IMR-90 (cell line): ENCODE data around the gene IER5L. TPM values are rescaled to one million over a fixed set of nuclear protein-coding genes. Genes with fewer than 3 reads are reported as not detected.

Experiments
- ATAC-seq: fragments of 200-7000 bp; cut with Tn5 transposase; 2 replicates; pipeline ENCODE4 v1.9.1; 2020; ENCODE audit warnings: low read depth, mild to moderate bottlenecking, moderate library complexity
- BruUV-seq: library from RNA; stranded (reverse); fragments of 400-500 nt; replicated peaks from 2 replicates; lab custom pipeline; 2021; lab: Mats Ljungman, UMichigan
- CTCF ChIA-PET: fragments of 300-600 bp; formaldehyde crosslinking; extraction: SDS; loops from one replicate; lab custom pipeline; 2021; ENCODE audit warnings: antibody characterized with exemption; lab: Yijun Ruan, JAX
- POLR2A ChIA-PET: fragments of 300-600 bp; sonication (Branson Sonifier 250); formaldehyde crosslinking; loops from one replicate; lab custom pipeline; 2022; ENCODE audit warnings: antibody characterized with exemption; ENCODE audit not compliant: unreplicated experiment; lab: Charles Lee
- DNase-seq: peaks from one replicate; pipeline ENCODE4 v3.0.0; 2013
- H2AFZ ChIP-seq: replicated peaks from 2 replicates; pipeline ENCODE3; 2013; ENCODE audit warnings: low read length, mild to moderate bottlenecking; ENCODE audit not compliant: poor library complexity
- H2AK5ac ChIP-seq: 2 replicates; pipeline ENCODE4 v1.6.1; 2013; ENCODE audit warnings: low read depth, low read length, inconsistent platforms
- H2AK9ac ChIP-seq: replicated peaks from 2 replicates; pipeline ENCODE3; 2013; ENCODE audit warnings: mild to moderate bottlenecking, low read depth, low read length, moderate library complexity; ENCODE audit not compliant: poor library complexity
- H2BK120ac ChIP-seq: 2 replicates; pipeline ENCODE4 v1.6.1; 2013; ENCODE audit warnings: low read depth, low read length, inconsistent platforms
- H2BK15ac ChIP-seq: 3 replicates; pipeline ENCODE4 v1.6.1; 2013; ENCODE audit warnings: low read depth, low read length, inconsistent platforms
- H2BK20ac ChIP-seq: 2 replicates; pipeline ENCODE4 v1.6.1; 2013; ENCODE audit warnings: low read depth, mild to moderate bottlenecking, inconsistent platforms, low read length, moderate library complexity
- H2BK5ac ChIP-seq: 2 replicates; pipeline ENCODE4 v1.6.1; 2013; ENCODE audit warnings: mild to moderate bottlenecking, low read depth, low read length, inconsistent platforms; ENCODE audit not compliant: poor library complexity, severe bottlenecking
- H3K14ac ChIP-seq: replicated peaks from 2 replicates; pipeline ENCODE4 v1.6.1; 2013; ENCODE audit warnings: low read depth, low read length, inconsistent platforms
- H3K18ac ChIP-seq: 2 replicates; pipeline ENCODE4 v1.6.1; 2013; ENCODE audit warnings: low read depth, low read length, control low read depth
- H3K23ac ChIP-seq: 2 replicates; pipeline ENCODE4 v1.6.1; 2013; ENCODE audit warnings: low read depth, low read length, inconsistent platforms
- H3K27ac ChIP-seq: 2 replicates; pipeline ENCODE4 v1.5.1; 2013; ENCODE audit warnings: mild to moderate bottlenecking, control low read depth, low read length; ENCODE audit not compliant: insufficient read depth
- H3K27me3 ChIP-seq: 2 replicates; pipeline ENCODE4 v1.6.1; 2013; ENCODE audit warnings: low read length; ENCODE audit not compliant: control insufficient read depth, insufficient read depth
- H3K36me3 ChIP-seq: 2 replicates; pipeline ENCODE4 v1.6.1; 2013; ENCODE audit warnings: low read length, mixed read lengths; ENCODE audit not compliant: control insufficient read depth, insufficient read depth
- H3K4ac ChIP-seq: 2 replicates; pipeline ENCODE4 v1.6.1; 2013; ENCODE audit warnings: low read depth, low read length, inconsistent platforms
- H3K4me1 ChIP-seq: 2 replicates; pipeline ENCODE4 v1.6.1; 2013; ENCODE audit warnings: low read length, mixed read lengths; ENCODE audit not compliant: control insufficient read depth, insufficient read depth
- H3K4me2 ChIP-seq: 2 replicates; pipeline ENCODE4 v1.6.1; 2013; ENCODE audit warnings: low read depth, mild to moderate bottlenecking, control low read depth, low read length, moderate library complexity
- H3K4me3 ChIP-seq: 2 replicates; pipeline ENCODE4 v1.5.1; 2013; ENCODE audit warnings: low read depth, mild to moderate bottlenecking, control low read depth, low read length, moderate library complexity; ENCODE audit not compliant: insufficient read depth
- H3K56ac ChIP-seq: 2 replicates; pipeline ENCODE4 v1.6.1; 2013; ENCODE audit warnings: low read length, inconsistent platforms; ENCODE audit not compliant: insufficient read depth; ENCODE audit errors: extremely low read depth
- H3K79me1 ChIP-seq, 2 experiments: 2 replicates each; pipeline ENCODE4 v1.6.1; 2013; ENCODE audit warnings: low read length in 2 of 2, inconsistent platforms in 1 of 2, low read depth in 1 of 2
- H3K9ac ChIP-seq: 2 replicates; pipeline ENCODE4 v1.6.1; 2013; ENCODE audit warnings: low read depth, low read length, control low read depth
- H3K9me1 ChIP-seq: 2 replicates; pipeline ENCODE4 v1.6.1; 2013; ENCODE audit warnings: low read length, inconsistent platforms; ENCODE audit not compliant: insufficient read depth
- H3K9me3 ChIP-seq: 2 replicates; pipeline ENCODE4 v1.6.1; 2013; ENCODE audit warnings: low read length; ENCODE audit not compliant: control insufficient read depth, insufficient read depth
- H4K20me1 ChIP-seq: 2 replicates; pipeline ENCODE4 v1.6.1; 2013; ENCODE audit warnings: low read length, inconsistent platforms; ENCODE audit not compliant: insufficient read depth
- H4K5ac ChIP-seq: 2 replicates; pipeline ENCODE4 v1.6.1; 2013; ENCODE audit warnings: mild to moderate bottlenecking, low read depth, low read length, control low read depth
- H4K8ac ChIP-seq, 2 experiments: 2 replicates each; pipeline ENCODE4 v1.6.1; 2013; ENCODE audit warnings: low read depth in 2 of 2, low read length in 2 of 2, control low read depth in 1 of 2, inconsistent platforms in 1 of 2
- H4K91ac ChIP-seq: 2 replicates; pipeline ENCODE4 v1.6.1; 2013; ENCODE audit warnings: low read depth, low read length, inconsistent platforms; ENCODE audit not compliant: insufficient read depth
- BHLHE40 ChIP-seq: fragments of 150-350 bp; IDR thresholded peaks from 2 replicates; pipeline ENCODE4 v1.6.1; 2016; ENCODE audit warnings: mild to moderate bottlenecking, low read depth, low read length
- CEBPB ChIP-seq: IDR thresholded peaks from 2 replicates; pipeline ENCODE4 v1.6.1; 2012; ENCODE audit warnings: low read depth, low read length, improper control_type of control experiment
- CHD1 ChIP-seq: IDR thresholded peaks from 2 replicates; pipeline ENCODE4 v1.6.1; 2012; ENCODE audit warnings: low read depth, low read length, improper control_type of control experiment
- MAFK ChIP-seq: IDR thresholded peaks from 2 replicates; pipeline ENCODE4 v1.6.1; 2012; ENCODE audit warnings: low read depth, low read length, improper control_type of control experiment
- MAZ ChIP-seq: IDR thresholded peaks from 2 replicates; pipeline ENCODE4 v1.6.1; 2012; ENCODE audit warnings: low read depth, mild to moderate bottlenecking, low read length, improper control_type of control experiment, moderate library complexity, borderline replicate concordance
- WGBS, 2 experiments: methylation state at CpG; one replicate each; pipeline versions ENCODE4 v1.1.5 to v1.1.7; 2013; ENCODE audit warnings: missing lambda C conversion rate in 2 of 2; ENCODE audit not compliant: insufficient read length in 1 of 2; ENCODE audit errors: extremely low coverage in 2 of 2; 5-methylcytosine and 5-hydroxymethylcytosine counted together
- dilution Hi-C: fragments of 300-500 bp; cut with HindIII; formaldehyde crosslinking; loops from one replicate; pipeline ENCODE4 v1.14.3; 2018; ENCODE audit warnings: low sequenced_read_pairs; ENCODE audit not compliant: unreplicated experiment
- in situ Hi-C: fragments of 300-500 bp; cut with MboI; formaldehyde crosslinking; loops from 3 replicates; pipeline ENCODE4 v1.14.3; 2019; ENCODE audit warnings: low sequenced_read_pairs, inconsistent platforms, mixed read lengths
- intact Hi-C: fragments of 100-400 bp; cut with micrococcal nuclease; formaldehyde crosslinking; loops from 2 replicates; pipeline ENCODE4 v1.10.0; 2022
- polyA plus RNA-seq, 3 experiments: library from polyadenylated mRNA; depleted of rRNA; stranded (reverse); fragments of >200 nt; gene quantifications; 2 replicates each; pipeline ENCODE4 v1.2.3, GENCODE V29; 2012; ENCODE audit warnings: low replicate concordance in 1 of 3
- total RNA-seq: library from RNA; depleted of rRNA; stranded (reverse); fragments of >200 nt; gene quantifications from 2 replicates; pipeline ENCODE4 v1.2.3, GENCODE V29; 2012

IER5L gene
- total and polyA plus RNA-seq, 2 of the 4 experiments (the other 2 are of a cell fraction), result 12.5 to 13.4 TPM

- dilution Hi-C loops, result no loop called here
- Histone ChIP-seq H3K18ac (no peak overlapping the region), H2BK20ac (no peak overlapping the region), H3K4me1 (no peaks in the 10 kb centered on the region), H2AK9ac (no peak overlapping the region), H4K91ac (no peak overlapping the region), H4K8ac (no peak overlapping the region), H3K79me1 (no peaks in the 10 kb centered on the region), H4K5ac (no peak overlapping the region), H4K20me1 (no peaks in the 10 kb centered on the region), H2BK5ac (no peak overlapping the region), H3K4me3 (no peak overlapping the region), H3K14ac (no peak overlapping the region), H3K23ac (no peak overlapping the region), H2BK120ac (no peak overlapping the region), H3K4ac (no peak overlapping the region), H3K9me3 (no peaks in the 10 kb centered on the region), H3K36me3 (no peaks in the 10 kb centered on the region), H2AFZ (no peak overlapping the region), H2BK15ac (no peak overlapping the region), H3K9ac (no peak overlapping the region), H3K56ac (no peak overlapping the region), H3K27me3 (peaks cover 2% of the 10 kb centered on the region; the same call in 1 of the 2 replicates), H3K4me2 (no peak overlapping the region), H3K9me1 (no peaks in the 10 kb centered on the region), H2AK5ac (no peak overlapping the region), H3K27ac (no peak overlapping the region)
- intact Hi-C loops, result no loop called here
- WGBS, 2 experiments, result 84% methylated on average over 3 of the region's 5 CpGs; no CpG with 5 or more reads in 1 of the 2 experiments
- ATAC-seq (no peak), DNase-seq (no peak)
- in situ Hi-C loops, result no loop called here
- CTCF ChIA-PET, result no interaction called here
- no peak for TF ChIP-seq MAZ
- peak; percentile 19; the same call in 1 of the 2 replicates for TF ChIP-seq CEBPB
- TF ChIP-seq CHD1, result no peak
- no peak for TF ChIP-seq MAFK
- TF ChIP-seq BHLHE40, result no peak
- BruUV-seq, result no TSS peak
- POLR2A ChIA-PET, result no interaction called here
Measured at GRCh38 chr9:129210125-129210524, 32.1 kb upstream of the IER5L start.
